HG02970 (cell line): ENCODE results near the gene SLC6A9.

Experiments used
- ATAC-seq: cut with Tn5 transposase; IDR thresholded peaks from one replicate; pipeline ENCODE4 v1.9.1; 2021; ENCODE audit warnings: mild to moderate bottlenecking, moderate library complexity, moderate number of reproducible peaks; ENCODE audit not compliant: unreplicated experiment, low FRiP score

Gene SLC6A9

GRCh38 chr1:43975249-43975961 lies 55.9 kb downstream of the SLC6A9 start:
- no peak for ATAC-seq

GRCh38 chr1:43974443-43975248 lies 56.6 kb downstream of the SLC6A9 start, which contains the start of gene ATP6V0B:
ATP6V0B (plus strand) TSS chr1:43974960; CDS start chr1:43975041, 81 bp downstream.
- peak; percentile 76 for ATAC-seq

GRCh38 chr1:43973981-43974442 lies 57.2 kb downstream of the SLC6A9 start:
- no peak for ATAC-seq

- no peak for ATAC-seq
These were observed 59.8 kb downstream of the SLC6A9 start for GRCh38 chr1:43971336-43971980.

GRCh38 chr1:43970911-43971310 lies 60.4 kb downstream of the SLC6A9 start:
- no peak for ATAC-seq

- no peak for ATAC-seq
These were observed 60.8 kb downstream of the SLC6A9 start for GRCh38 chr1:43970502-43970901.

- ATAC-seq = peak; percentile 79
These were observed 61.4 kb downstream of the SLC6A9 start, which contains the start of gene DPH2 for GRCh38 chr1:43969746-43970466. DPH2 (plus strand) TSS chr1:43970010; CDS start chr1:43970176, 166 bp downstream.

- no peak for ATAC-seq
These were observed 61.9 kb downstream of the SLC6A9 start for GRCh38 chr1:43969416-43969745.

- no peak for ATAC-seq
These were observed 62.8 kb downstream of the SLC6A9 start for GRCh38 chr1:43968348-43968948.

- no peak for ATAC-seq
These were observed 65.9 kb downstream of the SLC6A9 start for GRCh38 chr1:43965316-43965715.

- ATAC-seq = no peak
These were observed 67.4 kb downstream of the SLC6A9 start for GRCh38 chr1:43963890-43964289.

GRCh38 chr1:43963006-43963405 lies 68.3 kb downstream of the SLC6A9 start:
- ATAC-seq = no peak

- no peak for ATAC-seq
These were observed 68.9 kb downstream of the SLC6A9 start for GRCh38 chr1:43962324-43962723.

GRCh38 chr1:43961692-43962091 lies 69.6 kb downstream of the SLC6A9 start:
- no peak for ATAC-seq

- no peak for ATAC-seq
These were observed 70.5 kb downstream of the SLC6A9 start for GRCh38 chr1:43960798-43961197.

- ATAC-seq = no peak
These were observed 72.7 kb downstream of the SLC6A9 start for GRCh38 chr1:43958351-43959255.

GRCh38 chr1:43957407-43958040 lies 73.7 kb downstream of the SLC6A9 start:
- no peak for ATAC-seq

GRCh38 chr1:43956234-43956633 lies 75.0 kb downstream of the SLC6A9 start:
- ATAC-seq = no peak

GRCh38 chr1:43954036-43954435 lies 77.2 kb downstream of the SLC6A9 start:
- ATAC-seq = no peak
